Karpas-422 (cell line): ENCODE data around the gene TUBB8B. TPM values are rescaled to one million over a fixed set of nuclear protein-coding genes. Genes with fewer than 3 reads are reported as not detected.
"Not testable (repeated sequence)": the region's sequence is repeated elsewhere in the genome, so short reads cannot be mapped to it uniquely, and the experiment has no call there.

Experiments used
- DNase-seq: peaks from one replicate; pipeline ENCODE4 v3.0.0-alpha.2; 2015
- H2AFZ ChIP-seq: fragments of 200-600 bp; sonication (generic); 2 replicates; pipeline ENCODE4 v1.6.1; 2014; ENCODE audit warnings: antibody characterized with exemption, low read length, mixed read lengths
- H3K27ac ChIP-seq: fragments of 200-600 bp; sonication (generic); 2 replicates; pipeline ENCODE4 v1.5.1; 2014; ENCODE audit warnings: mild to moderate bottlenecking, low read length, moderate library complexity
- H3K27me3 ChIP-seq: fragments of 200-600 bp; sonication (generic); 2 replicates; pipeline ENCODE4 v1.6.1; 2014; ENCODE audit warnings: low read length, mixed read lengths
- H3K36me3 ChIP-seq: fragments of 200-600 bp; sonication (generic); 2 replicates; pipeline ENCODE4 v1.6.1; 2014; ENCODE audit warnings: low read length, mixed read lengths; ENCODE audit not compliant: insufficient read depth
- H3K4me1 ChIP-seq: fragments of 200-600 bp; sonication (generic); 2 replicates; pipeline ENCODE4 v1.6.1; 2014; ENCODE audit warnings: mild to moderate bottlenecking, low read length, mixed read lengths
- H3K4me2 ChIP-seq: fragments of 200-600 bp; sonication (generic); 2 replicates; pipeline ENCODE4 v1.6.1; 2014; ENCODE audit warnings: low read length, low read depth, mild to moderate bottlenecking; ENCODE audit not compliant: poor library complexity, severe bottlenecking
- H3K4me3 ChIP-seq: fragments of 200-600 bp; sonication (generic); 2 replicates; pipeline ENCODE4 v1.5.1; 2014; ENCODE audit warnings: mild to moderate bottlenecking, antibody characterized with exemption, low read length, mixed read lengths
- H3K79me2 ChIP-seq: fragments of 200-600 bp; sonication (generic); 2 replicates; pipeline ENCODE4 v1.6.1; 2014; ENCODE audit warnings: mild to moderate bottlenecking, low read length, mixed read lengths
- H3K9ac ChIP-seq: fragments of 200-600 bp; sonication (generic); 2 replicates; pipeline ENCODE4 v1.6.0; 2014; ENCODE audit warnings: low read length
- H3K9me2 ChIP-seq: fragments of 200-600 bp; sonication (generic), shearing (Covaris generic); replicated peaks from 2 replicates; pipeline ENCODE4 v1.6.0; 2014; ENCODE audit warnings: mild to moderate bottlenecking, low read length, moderate library complexity; ENCODE audit not compliant: insufficient read depth
- H3K9me3 ChIP-seq: fragments of 300-700, 200-600 bp; sonication (generic); 2 replicates; pipeline ENCODE4 v1.6.1; 2014; ENCODE audit warnings: low read length, mixed read lengths
- H4K20me1 ChIP-seq: fragments of 200-600 bp; sonication (generic); 2 replicates; pipeline ENCODE4 v1.6.1; 2014; ENCODE audit warnings: mild to moderate bottlenecking, antibody characterized with exemption, low read length, low read depth; ENCODE audit not compliant: insufficient read depth
- total RNA-seq: library from RNA; depleted of rRNA; stranded (reverse); fragments of >200 nt; shearing (Covaris generic); gene quantifications from 2 replicates; pipeline ENCODE4 v1.2.3, GENCODE V29; 2014; ENCODE audit warnings: low replicate concordance

TUBB8B gene
- total RNA-seq, 1 experiment from 2014 or later = not detected

DNA sequence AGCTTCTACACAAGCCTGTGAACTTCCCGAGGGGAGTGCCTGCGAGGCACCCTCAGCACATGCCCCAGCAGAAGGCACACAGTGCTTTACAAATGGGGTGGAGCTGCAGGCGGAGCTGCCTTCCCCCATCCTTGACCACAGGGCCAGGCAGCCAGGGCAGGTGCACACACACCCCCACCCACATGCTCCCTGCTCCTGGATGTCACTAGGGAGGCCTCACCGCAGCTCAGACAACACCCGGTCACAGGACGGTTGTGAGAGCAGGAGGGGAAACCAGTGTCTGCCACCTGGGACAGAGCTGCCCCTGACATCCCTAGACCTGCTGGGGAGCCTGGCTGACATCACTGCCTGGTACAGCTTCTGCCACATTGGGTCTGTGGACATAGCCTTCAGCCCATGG is 39.7 kb upstream of the TUBB8B start:
- not testable (repeated sequence) for H3K36me3 ChIP-seq, H3K9ac ChIP-seq, H3K9me2 ChIP-seq, H3K79me2 ChIP-seq, H3K4me3 ChIP-seq, H2AFZ ChIP-seq, H3K27me3 ChIP-seq, H3K4me2 ChIP-seq, H3K9me3 ChIP-seq, H3K27ac ChIP-seq, H3K4me1 ChIP-seq, H4K20me1 ChIP-seq, DNase-seq

DNA sequence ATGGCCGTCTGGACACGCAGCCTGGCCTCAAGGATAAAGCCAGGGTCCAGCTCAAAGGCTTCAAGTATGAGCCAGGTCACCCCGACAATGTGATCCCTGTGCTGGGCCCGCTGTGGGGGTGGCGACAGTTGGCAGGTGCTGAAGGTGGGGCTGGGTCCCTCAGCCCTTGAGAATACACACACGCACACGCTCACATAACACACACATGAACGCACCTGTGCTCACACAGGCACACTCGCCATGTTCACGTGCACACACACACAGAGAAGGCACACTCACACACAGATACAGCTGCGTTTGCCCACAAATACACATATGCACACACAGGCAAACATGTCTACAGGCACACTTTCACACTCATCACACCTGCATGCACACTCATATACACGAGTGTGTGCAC is 35.4 kb upstream of the TUBB8B start:
- H3K79me2 ChIP-seq, DNase-seq, H4K20me1 ChIP-seq, H3K27me3 ChIP-seq, H2AFZ ChIP-seq, H3K4me2 ChIP-seq, H3K27ac ChIP-seq, H3K9ac ChIP-seq, H3K4me1 ChIP-seq, H3K4me3 ChIP-seq, H3K36me3 ChIP-seq, H3K9me2 ChIP-seq, H3K9me3 ChIP-seq: not testable (repeated sequence)

DNA sequence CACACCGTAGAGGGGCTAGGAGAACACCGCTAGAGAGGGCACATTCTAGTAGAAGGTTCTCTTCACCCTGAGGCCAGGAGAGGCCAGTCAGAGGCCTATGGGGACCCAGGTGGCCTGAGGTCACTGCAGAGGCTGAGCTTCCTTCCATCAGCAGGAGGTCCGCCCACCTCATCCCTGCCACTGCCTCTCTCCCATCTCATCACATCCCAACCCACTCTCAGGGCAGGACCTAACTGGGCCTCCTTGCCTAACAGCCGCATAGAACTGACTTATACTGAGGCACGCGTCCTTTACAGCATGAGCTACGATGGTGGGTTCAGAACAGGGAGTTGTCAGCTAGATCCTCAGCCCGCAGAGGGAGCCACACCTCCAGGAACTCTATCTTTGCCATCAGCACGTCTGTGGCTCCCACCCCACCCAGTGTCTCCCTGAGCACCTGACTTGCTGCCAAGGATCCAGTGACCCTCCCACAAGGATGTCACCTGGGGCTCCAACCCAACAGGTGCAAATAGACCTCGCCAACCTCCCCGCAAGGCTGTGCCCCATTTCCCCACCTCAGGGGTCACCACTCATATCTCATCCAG is 33.3 kb upstream of the TUBB8B start:
- H2AFZ ChIP-seq, H4K20me1 ChIP-seq, H3K9me3 ChIP-seq, H3K36me3 ChIP-seq, H3K4me1 ChIP-seq, H3K79me2 ChIP-seq, H3K9ac ChIP-seq, H3K27ac ChIP-seq, H3K27me3 ChIP-seq, H3K4me3 ChIP-seq, DNase-seq, H3K4me2 ChIP-seq, H3K9me2 ChIP-seq: not testable (repeated sequence)

DNA sequence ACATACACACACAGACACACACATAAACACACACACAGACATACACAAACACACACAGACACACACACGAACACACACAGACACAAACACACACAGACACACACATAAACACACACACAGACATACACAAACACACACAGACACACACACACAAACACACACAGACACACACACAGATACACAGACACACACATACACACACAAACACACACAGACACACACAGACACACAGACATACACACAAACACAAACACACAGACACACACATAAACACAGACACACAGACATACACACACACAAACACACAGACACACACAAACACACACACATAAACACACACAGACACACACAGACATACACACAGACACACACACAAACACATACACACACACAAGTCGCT is 31.5 kb upstream of the TUBB8B start:
- H3K9ac ChIP-seq, H3K4me2 ChIP-seq, H3K27ac ChIP-seq, H3K4me1 ChIP-seq, H2AFZ ChIP-seq, H3K79me2 ChIP-seq, H3K36me3 ChIP-seq, H3K27me3 ChIP-seq, DNase-seq, H4K20me1 ChIP-seq, H3K9me2 ChIP-seq, H3K4me3 ChIP-seq, H3K9me3 ChIP-seq: not testable (repeated sequence)

DNA sequence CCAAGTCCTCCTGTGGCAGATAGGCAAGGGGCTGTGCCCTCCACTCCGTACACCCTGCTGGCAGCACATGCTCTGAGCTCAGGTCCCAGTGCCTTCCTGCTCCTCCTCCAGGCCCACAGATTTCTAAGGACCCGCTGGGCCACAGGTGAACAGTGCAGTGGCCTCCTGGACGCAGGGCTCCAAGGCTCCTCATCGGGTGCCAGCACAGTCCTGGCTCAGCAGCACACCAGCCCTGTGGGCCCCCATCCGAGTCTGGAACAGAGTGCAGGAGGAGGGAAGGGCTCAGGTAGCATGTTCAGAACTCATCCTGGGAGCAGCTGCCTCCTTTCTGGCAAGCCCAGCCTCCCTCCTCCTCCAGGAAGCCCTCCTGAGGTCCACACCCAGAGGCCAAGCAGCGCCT is 30.8 kb upstream of the TUBB8B start:
- not testable (repeated sequence) for H3K9me2 ChIP-seq, H3K4me2 ChIP-seq, H3K79me2 ChIP-seq, H3K27me3 ChIP-seq, H3K4me3 ChIP-seq, DNase-seq, H3K36me3 ChIP-seq, H3K27ac ChIP-seq, H3K4me1 ChIP-seq, H3K9me3 ChIP-seq, H3K9ac ChIP-seq, H2AFZ ChIP-seq, H4K20me1 ChIP-seq

DNA sequence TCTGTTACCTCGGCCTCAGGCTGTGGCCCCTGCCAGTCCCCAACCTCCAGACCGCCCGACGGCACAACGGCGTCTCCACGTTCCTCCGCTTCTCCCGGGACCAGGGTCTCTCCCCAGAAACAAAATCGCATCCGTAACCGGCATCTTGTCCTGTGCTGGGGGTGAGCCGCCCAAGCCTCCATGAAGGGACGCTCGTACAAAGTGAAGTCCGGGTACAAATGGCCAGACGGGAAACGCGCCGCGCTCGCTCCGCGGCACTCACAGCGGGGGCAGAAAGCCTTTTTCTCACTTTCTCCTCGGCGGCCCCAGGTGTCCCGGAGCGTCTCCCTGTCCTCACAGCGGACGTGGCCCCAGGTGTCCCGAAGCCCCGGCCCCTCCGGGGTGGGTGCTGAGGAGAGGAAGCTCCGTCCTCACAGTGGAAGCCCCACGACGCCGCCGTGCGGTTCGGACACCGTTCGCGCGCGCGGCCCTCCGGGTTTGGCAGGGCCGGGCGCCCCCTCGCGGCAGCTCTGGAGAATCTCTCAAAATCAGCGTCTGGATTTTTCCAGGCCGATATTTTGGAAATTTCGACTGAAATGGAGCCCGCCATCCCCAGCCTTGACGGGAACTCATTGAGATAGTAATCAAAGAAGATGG is 26.2 kb upstream of the TUBB8B start:
- H3K4me1 ChIP-seq, H2AFZ ChIP-seq, H3K9ac ChIP-seq, H3K9me2 ChIP-seq, H4K20me1 ChIP-seq, H3K4me2 ChIP-seq, H3K79me2 ChIP-seq, DNase-seq, H3K36me3 ChIP-seq, H3K27ac ChIP-seq, H3K9me3 ChIP-seq, H3K4me3 ChIP-seq, H3K27me3 ChIP-seq: not testable (repeated sequence)

DNA sequence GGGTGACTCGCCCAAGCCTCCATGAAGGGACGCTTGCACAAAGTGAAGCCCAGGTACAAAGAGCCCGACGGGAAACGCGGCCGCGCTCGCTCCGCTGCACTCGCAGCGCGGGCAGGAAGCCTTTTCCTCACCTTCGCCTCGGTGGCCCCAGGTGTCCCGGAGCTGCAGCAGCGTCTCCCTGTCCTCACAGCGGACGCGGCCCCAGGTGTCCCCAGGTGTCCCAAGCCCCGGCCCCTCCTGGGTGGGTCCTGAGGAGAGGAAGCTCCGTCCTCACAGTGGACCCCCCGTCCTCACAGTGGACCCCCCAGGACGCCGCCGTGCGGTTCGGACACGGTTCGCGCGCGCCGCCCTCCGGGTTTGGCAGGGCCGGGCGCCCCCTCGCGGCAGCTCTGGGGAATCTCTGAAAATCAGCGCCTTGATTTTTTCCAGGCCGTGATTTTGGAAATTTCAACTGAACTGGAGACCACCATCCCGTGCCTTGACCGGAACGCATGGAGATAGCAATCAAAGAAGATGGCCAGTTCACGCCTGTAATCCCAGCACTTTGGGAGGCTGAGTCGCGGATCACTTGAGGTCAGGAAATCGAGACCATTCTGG is 23.9 kb upstream of the TUBB8B start:
- not testable (repeated sequence) for H3K79me2 ChIP-seq, H2AFZ ChIP-seq, H3K9me2 ChIP-seq, H3K27ac ChIP-seq, H3K4me3 ChIP-seq, DNase-seq, H3K9me3 ChIP-seq, H3K36me3 ChIP-seq, H3K27me3 ChIP-seq, H3K4me1 ChIP-seq, H3K9ac ChIP-seq, H4K20me1 ChIP-seq, H3K4me2 ChIP-seq

DNA sequence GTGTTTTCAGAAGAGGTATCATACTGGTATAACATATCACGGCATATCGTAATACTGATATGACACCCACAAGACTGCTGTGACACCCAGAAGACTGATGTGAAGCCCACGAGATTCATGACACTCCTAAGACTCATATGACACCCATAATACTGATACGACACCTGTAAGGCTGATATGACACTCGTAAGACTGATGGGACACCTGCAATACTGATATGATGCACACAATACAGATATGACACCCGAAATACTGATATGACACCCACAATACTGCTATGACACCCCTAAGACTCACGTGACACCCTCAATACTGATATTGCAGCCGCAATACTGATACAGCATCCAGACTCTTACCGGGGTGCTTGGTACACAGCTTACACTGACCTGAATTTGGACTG is 18.3 kb upstream of the TUBB8B start:
- H4K20me1 ChIP-seq, H3K27ac ChIP-seq, H2AFZ ChIP-seq, H3K27me3 ChIP-seq, H3K9ac ChIP-seq, H3K9me3 ChIP-seq, H3K36me3 ChIP-seq, H3K4me3 ChIP-seq, H3K79me2 ChIP-seq, H3K4me2 ChIP-seq, H3K4me1 ChIP-seq, DNase-seq, H3K9me2 ChIP-seq: not testable (repeated sequence)
